ENCODE data around the gene RTKN2.

RTKN2 gene

GRCh38 chr10:62180677-62181076 lies 88.0 kb downstream of the RTKN2 start:
- in situ Hi-C loops (cut with MboI; ENCODE audit: low sequenced_read_pairs) = no loop called here

- in situ Hi-C loops (cut with MboI; ENCODE audit: low sequenced_read_pairs) = no loop called here
Measured at GRCh38 chr10:62178568-62178967, 90.1 kb downstream of the RTKN2 start.

GRCh38 chr10:62177111-62177510 lies 91.5 kb downstream of the RTKN2 start:
- in situ Hi-C loops (cut with MboI; ENCODE audit: low sequenced_read_pairs) = no loop called here

- in situ Hi-C loops (cut with MboI; ENCODE audit: low sequenced_read_pairs) = no loop called here
Measured at GRCh38 chr10:62175251-62175650, 93.4 kb downstream of the RTKN2 start.

- in situ Hi-C loops (cut with MboI; ENCODE audit: low sequenced_read_pairs) = no loop called here
Measured at GRCh38 chr10:62172465-62172864, 96.2 kb downstream of the RTKN2 start.

GRCh38 chr10:62171791-62172190 lies 96.9 kb downstream of the RTKN2 start:
- in situ Hi-C loops (cut with MboI; ENCODE audit: low sequenced_read_pairs) = no loop called here

GRCh38 chr10:62170732-62171131 lies 97.9 kb downstream of the RTKN2 start:
- in situ Hi-C loops (cut with MboI; ENCODE audit: low sequenced_read_pairs) = no loop called here

GRCh38 chr10:62166331-62167131 lies 102.1 kb downstream of the RTKN2 start:
- in situ Hi-C loops (cut with MboI; ENCODE audit: low sequenced_read_pairs) = no loop called here

- in situ Hi-C loops (cut with MboI; ENCODE audit: low sequenced_read_pairs) = no loop called here
Measured at GRCh38 chr10:62165803-62166202, 102.8 kb downstream of the RTKN2 start.

GRCh38 chr10:62163024-62163423 lies 105.6 kb downstream of the RTKN2 start:
- in situ Hi-C loops (cut with MboI; ENCODE audit: low sequenced_read_pairs) = no loop called here

- in situ Hi-C loops (cut with MboI; ENCODE audit: low sequenced_read_pairs) = no loop called here
Measured at GRCh38 chr10:62162261-62162981, 106.2 kb downstream of the RTKN2 start.

GRCh38 chr10:62159351-62159750 lies 109.3 kb downstream of the RTKN2 start:
- in situ Hi-C loops (cut with MboI; ENCODE audit: low sequenced_read_pairs) = no loop called here

- in situ Hi-C loops (cut with MboI; ENCODE audit: low sequenced_read_pairs) = no loop called here
Measured at GRCh38 chr10:62157601-62158000, 111.0 kb downstream of the RTKN2 start.

GRCh38 chr10:62155054-62155680 lies 113.5 kb downstream of the RTKN2 start:
- in situ Hi-C loops (cut with MboI; ENCODE audit: low sequenced_read_pairs) = no loop called here

- in situ Hi-C loops (cut with MboI; ENCODE audit: low sequenced_read_pairs) = no loop called here
Measured at GRCh38 chr10:62154231-62154630, 114.4 kb downstream of the RTKN2 start.

GRCh38 chr10:62153191-62153590 lies 115.5 kb downstream of the RTKN2 start:
- in situ Hi-C loops (cut with MboI; ENCODE audit: low sequenced_read_pairs) = no loop called here

- in situ Hi-C loops (cut with MboI; ENCODE audit: low sequenced_read_pairs) = no loop called here
Measured at GRCh38 chr10:62149621-62150020, 119.0 kb downstream of the RTKN2 start.

GRCh38 chr10:62148155-62148554 lies 120.5 kb downstream of the RTKN2 start:
- in situ Hi-C loops (cut with MboI; ENCODE audit: low sequenced_read_pairs) = no loop called here

- in situ Hi-C loops (cut with MboI; ENCODE audit: low sequenced_read_pairs) = no loop called here
Measured at GRCh38 chr10:62147425-62147824, 121.2 kb downstream of the RTKN2 start.

GRCh38 chr10:62136931-62137330 lies 131.7 kb downstream of the RTKN2 start:
- in situ Hi-C loops (cut with MboI; ENCODE audit: low sequenced_read_pairs) = no loop called here

GRCh38 chr10:62133618-62134017 lies 135.0 kb downstream of the RTKN2 start:
- in situ Hi-C loops (cut with MboI; ENCODE audit: low sequenced_read_pairs) = no loop called here

All from HL-60/S4 treated with retinoic acid at 250 ng/mL for 4 days and 3 days (cell line).